ENCODE measurements around the gene CCR2.
A peak's percentile ranks its signal among the peaks of the same experiment; 100 is the strongest.

CCR2 gene

DNA sequence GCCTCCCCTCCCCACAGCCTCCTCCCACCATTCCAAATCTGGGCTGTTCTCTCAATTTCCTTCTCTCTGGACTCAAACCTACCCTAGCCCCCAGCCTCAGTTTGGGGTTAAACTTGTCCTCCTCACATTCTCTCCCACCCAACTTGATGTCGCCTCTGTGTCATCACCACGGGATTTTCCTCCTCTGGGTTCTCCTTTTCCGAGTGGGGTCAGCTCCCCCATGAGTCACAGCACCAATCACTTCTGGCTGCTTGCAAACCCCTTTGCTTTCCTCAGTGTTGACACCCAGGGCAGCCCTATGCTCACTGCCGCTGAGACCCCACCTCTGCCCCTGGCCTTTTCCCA is 52.5 kb downstream of the CCR2 start:
- DNase-seq, result peak in 1 of 2 donors; percentile 77

DNA sequence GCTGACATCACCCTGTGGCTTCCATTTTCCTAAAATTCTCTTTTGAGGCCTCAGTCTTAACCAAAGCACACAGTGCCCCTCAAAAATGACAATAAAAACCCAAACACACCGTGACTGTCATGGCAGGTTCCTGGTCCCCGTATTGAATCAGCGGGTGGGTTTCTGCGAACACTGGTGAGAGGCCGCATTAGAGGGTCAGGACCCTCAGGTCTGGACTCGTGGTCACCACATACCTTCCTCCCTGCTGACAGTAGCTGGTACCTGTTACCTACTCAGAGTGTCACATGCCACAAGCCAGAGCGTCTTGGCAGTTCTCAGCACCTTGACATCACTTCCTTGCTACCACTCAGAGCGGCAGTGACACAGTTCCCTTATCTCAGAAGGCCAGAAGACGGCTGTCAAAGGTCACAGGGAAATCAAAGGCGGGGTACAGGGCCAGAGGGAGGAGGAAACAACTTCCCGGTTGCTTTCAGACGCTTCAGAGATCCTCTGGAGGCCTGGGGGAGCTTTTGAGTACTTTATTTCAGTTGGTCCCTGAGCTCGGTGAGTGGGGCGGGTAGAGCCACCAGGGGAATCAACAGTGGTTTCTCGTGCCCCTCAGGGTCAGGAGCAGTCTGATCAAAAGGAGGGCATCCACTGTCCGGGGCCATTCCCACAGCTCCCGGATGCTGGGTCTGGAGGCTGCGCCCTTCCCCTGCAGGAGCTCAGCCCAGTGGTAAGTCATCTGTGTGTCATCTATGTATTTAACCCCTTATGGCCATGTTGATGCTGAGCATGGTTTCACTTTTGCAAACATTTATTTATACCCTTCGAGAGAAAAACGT is 53.1 kb downstream of the CCR2 start, which contains the start of the genes CCR5AS and CCRL2:
Gene CCR5AS, minus strand, starts transcription at position 279 of the 824 bp plus-strand sequence.
Gene CCRL2, plus strand, starts transcription at position 472 of the 824 bp plus-strand sequence. CDS start 821 bp downstream, outside the sequence.
- peak; percentile 65 to 78 for DNase-seq

DNA sequence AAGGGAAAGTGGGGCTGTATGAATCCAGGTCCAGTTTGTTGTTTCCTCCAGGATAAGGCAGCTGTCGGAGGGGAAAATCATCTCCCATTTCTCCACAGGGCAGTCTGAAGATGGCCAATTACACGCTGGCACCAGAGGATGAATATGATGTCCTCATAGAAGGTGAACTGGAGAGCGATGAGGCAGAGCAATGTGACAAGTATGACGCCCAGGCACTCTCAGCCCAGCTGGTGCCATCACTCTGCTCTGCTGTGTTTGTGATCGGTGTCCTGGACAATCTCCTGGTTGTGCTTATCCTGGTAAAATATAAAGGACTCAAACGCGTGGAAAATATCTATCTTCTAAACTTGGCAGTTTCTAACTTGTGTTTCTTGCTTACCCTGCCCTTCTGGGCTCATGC is 54.1 kb downstream of the CCR2 start:
- DNase-seq, result no peak

DNA sequence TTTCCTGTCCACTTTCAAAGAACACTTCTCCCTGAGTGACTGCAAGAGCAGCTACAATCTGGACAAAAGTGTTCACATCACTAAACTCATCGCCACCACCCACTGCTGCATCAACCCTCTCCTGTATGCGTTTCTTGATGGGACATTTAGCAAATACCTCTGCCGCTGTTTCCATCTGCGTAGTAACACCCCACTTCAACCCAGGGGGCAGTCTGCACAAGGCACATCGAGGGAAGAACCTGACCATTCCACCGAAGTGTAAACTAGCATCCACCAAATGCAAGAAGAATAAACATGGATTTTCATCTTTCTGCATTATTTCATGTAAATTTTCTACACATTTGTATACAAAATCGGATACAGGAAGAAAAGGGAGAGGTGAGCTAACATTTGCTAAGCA is 54.9 kb downstream of the CCR2 start:
- no peak for DNase-seq

DNA sequence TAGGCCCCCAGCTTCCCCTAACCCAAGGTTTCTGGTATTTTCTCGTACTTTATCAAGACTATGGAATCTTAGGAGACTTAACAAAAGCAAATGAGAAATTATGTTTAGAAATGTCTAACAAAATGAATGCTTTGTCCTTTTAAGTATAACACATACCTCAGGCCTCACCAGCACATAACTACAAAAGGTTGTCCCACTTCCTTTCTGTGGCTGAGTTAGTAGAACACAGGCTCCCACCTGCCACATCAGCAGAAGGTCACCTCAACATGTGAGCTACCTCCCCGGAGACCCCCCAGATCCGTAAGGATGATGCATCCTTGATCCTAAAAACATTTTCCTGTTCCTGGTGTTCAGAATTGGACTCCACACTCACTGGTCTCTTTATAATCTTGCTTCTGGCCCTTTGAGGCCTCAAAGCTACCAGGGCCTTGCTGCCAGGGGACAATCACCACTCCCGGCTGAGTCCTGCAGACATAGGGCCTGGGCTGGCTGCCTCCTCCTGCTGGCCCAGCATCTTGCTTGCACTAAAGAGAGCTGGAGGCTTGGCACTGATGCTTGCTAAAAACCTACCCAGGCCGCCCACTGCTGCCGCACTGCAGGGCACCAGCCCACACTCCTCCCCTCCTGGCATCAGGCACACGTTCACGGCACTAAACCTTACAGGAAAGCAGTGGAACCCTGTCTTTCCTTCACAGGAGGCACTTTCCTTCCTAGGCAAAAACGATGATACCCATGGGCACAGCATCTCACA is 56.0 kb downstream of the CCR2 start:
- no peak for DNase-seq
